H1 (cell line): ENCODE data around the gene RAP2A. TPM values are rescaled to one million over a fixed set of nuclear protein-coding genes. Genes with fewer than 3 reads are reported as not detected.

Source experiments
- HDAC2 ChIP-seq, 2 experiments: fragments of 300-600 bp in 1 of 2; sonication (generic) in 1 of 2; IDR thresholded peaks; 2 replicates each; pipeline ENCODE4 v1.6.1; 2011 to 2012; ENCODE audit warnings: low read depth in 2 of 2, low read length in 2 of 2, mild to moderate bottlenecking in 2 of 2, moderate library complexity in 2 of 2, borderline replicate concordance in 1 of 2, inconsistent platforms in 1 of 2
- polyA plus RNA-seq, 7 experiments: library from polyadenylated mRNA; depleted of rRNA in 3 of 7; stranded (reverse) in 5 of 7; unstranded in 2 of 7; fragments of >200 nt in 5 of 7; fragments of 200-250 nt in 2 of 7; gene quantifications; 1 replicate in 5 of 7; 2 replicates in 1 of 7; 4 replicates in 1 of 7; pipeline versions ENCODE4 v1.2.1 to v1.2.3, GENCODE V29; 2011 to 2013; ENCODE audit warnings: missing spikeins in 2 of 7, mixed read lengths in 2 of 7
- total RNA-seq: library from RNA; stranded (reverse); fragmentation: NEBNext Ultra II Directional; extraction: Animal tissue kit (Norgen Biotek cat#: 25700); gene quantifications from 2 replicates; pipeline ENCODE4 v1.2.1, GENCODE V29; 2021

RAP2A gene
- total and polyA plus RNA-seq, 2 of the 8 experiments (the other 6 are each of a cell fraction or from before 2014, with no cell fraction given) = 8.4 to 43.4 TPM

GRCh38 chr13:97432917-97433726, 847 bp upstream of the RAP2A start (continued):
- peak; percentile 72 to 83; a peak in 3 of 4 replicates for TF ChIP-seq HDAC2 (IDR thresholded peaks at IDR 0.05; ENCODE audit: borderline replicate concordance in 1 of 2, low read depth in 2 of 2, low read length in 2 of 2)
